Endothelial cell of coronary artery (primary cell): ENCODE measurements around the gene CDC7. TPM values are rescaled to one million over a fixed set of nuclear protein-coding genes. Genes with fewer than 3 reads are reported as not detected.

ENCODE experiments used
- total RNA-seq: library from RNA; depleted of rRNA; stranded (reverse); fragments of >200 nt; gene quantifications from 2 replicates; pipeline ENCODE4 v1.2.3, GENCODE V29; 2014

Gene CDC7
- total RNA-seq = 2.9 and 5.3 TPM in 2 replicates

DNA sequence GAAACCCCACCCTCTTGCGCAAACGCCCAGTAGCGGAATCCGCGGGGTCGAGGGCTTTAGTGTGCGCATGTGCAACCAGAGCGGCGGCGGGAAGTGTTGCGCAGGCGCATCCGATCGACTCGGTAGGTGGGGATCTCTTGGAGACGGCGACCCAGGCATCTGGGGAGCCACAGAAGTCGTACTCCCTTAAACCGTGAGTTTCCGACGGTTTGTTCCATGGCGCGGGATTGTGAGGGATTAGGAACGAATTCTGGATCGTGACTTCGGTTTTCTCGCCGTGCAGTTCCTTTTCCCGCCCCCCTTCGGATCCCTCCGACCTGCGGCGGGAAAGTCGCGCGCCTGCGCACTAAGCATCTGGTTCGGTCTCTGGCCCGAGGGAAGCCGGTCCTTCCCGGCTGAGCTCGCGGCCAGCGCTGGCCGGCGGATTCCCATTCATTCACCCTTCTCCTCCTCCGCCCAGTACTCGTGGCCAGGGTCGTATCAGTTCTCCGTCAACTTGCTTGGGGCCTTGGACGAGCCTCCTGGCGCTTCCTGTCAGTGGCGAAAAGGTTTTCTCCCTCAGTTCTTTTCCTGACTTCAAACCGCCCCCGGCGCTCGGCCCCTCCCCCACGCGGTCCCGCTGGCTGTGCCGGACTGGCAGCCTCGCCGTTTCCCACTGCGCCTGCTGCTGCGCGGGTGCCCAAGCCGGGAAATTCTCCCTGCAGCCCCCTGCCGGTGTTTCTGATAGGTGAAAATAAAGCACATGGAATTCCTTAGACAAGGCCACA, at the start of gene CDC7:
TSS of gene CDC7 (plus strand) at position 96 of the 767 bp plus-strand sequence. CDS start 866 bp downstream, outside the sequence.

Other genes starting within 250 kb of the CDC7 start
- gene HFM1, start 96.0 kb upstream of the CDC7 start, total RNA-seq = under 0.01 TPM in 2 replicates